Islet of Langerhans (tissue), 1 donor: Measurements from ENCODE around the gene NLGN3.

Source experiments
- FAIRE-seq: peaks from one replicate; lab custom pipeline; 2011; peaks lifted over from hg19 to GRCh38; lab: Jason Lieb, UNC

The NLGN3 gene

DNA sequence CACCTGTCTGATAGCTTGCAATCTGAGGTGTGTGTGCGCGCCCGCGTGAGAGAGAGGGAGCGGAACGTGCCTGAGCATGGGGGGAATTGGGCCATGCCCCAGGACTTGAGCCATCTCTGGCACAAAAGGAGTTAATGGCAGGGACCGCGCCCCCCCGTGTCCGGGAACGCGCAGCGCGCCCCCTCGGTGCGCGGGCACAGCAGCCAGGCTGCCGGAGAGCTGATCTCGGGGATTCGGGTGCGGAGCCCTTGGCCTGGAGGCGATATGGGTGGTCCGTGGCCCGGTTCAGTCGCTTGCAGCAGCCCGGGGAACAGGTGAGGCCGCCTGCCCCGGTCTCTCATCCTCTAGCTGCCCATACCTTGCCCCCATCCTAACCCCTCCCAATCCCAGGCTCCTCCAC is at the start of gene NLGN3:
TSS of gene NLGN3 (plus strand) at position 191 of the 400 bp plus-strand sequence. CDS start 2,909 bp downstream, outside the sequence.
- no peak for FAIRE-seq

DNA sequence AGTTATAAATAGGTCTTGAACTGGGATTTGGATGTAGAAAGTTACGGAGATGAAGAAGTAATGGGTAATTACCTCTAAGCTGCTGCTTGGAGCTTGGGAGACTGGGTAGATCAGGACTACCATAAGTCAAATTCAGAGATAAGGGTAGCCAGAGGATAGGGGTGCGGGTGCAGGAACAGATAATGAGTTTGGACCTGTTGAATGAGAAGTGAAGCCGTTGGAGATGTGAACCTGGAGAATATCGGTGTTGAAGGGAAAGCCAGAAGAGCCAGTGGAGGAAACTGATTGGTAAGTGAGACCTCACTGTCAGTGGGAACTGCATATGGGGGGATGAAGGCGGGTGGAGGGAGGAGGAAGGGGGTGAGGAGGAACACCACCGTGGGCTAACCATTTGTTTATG is 49.6 kb upstream of the NLGN3 start:
- no peak for FAIRE-seq

DNA sequence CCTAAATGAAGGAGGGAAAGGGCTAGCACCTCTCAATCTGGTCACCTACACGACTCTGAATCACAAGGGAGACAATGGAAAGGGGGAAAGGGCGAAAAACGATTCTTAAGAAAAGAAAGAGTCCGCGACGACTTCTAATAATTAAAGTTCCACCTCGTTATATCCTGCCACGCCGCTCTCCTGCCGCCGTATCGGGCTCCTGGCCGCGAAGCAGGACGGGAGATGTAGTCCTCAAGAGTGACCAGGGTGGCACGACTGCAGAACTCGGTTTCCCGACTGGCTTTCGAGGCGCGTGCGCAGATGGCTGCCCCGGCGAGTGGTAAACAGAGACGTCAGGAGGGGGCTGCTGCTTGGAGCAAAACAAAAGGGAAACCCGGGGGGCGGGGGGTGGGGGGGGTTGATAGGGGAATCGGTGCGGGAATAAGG is 49.1 kb upstream of the NLGN3 start, which contains the start of gene FOXO4:
TSS of gene FOXO4 (plus strand) at position 297 of the 426 bp plus-strand sequence. CDS start 678 bp downstream, outside the sequence.
- no peak for FAIRE-seq

DNA sequence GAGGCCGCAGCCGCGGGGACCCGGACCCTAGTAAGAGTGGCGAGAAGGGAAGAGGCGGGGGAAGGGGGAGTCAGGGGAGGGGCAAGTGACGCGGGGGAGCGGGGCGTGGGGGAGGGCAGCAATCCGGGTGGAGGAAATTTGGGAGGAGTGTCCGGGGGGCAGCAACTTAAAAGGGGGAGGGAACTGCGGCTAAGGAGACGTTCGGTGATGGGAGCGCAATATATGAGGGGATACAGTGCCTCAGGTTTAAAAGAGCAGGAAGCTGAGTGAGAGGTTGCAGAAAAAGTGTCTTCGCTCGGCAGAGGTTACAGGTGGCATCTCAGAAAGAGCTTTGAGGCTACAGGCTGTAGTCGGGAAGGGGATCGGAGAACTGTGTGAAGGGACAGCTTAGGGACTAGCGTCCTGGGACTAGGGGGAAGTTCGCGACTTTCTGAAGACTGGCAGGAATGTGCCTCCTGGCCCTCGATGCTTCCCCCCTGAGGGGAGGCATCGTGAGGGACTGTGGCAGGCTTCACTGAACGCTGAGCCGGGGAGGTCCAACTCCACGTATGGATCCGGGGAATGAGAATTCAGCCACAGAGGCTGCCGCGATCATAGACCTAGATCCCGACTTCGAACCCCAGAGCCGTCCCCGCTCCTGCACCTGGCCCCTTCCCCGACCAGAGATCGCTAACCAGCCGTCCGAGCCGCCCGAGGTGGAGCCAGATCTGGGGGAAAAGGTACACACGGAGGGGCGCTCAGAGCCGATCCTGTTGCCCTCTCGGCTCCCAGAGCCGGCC is 48.5 kb upstream of the NLGN3 start:
- no peak for FAIRE-seq

DNA sequence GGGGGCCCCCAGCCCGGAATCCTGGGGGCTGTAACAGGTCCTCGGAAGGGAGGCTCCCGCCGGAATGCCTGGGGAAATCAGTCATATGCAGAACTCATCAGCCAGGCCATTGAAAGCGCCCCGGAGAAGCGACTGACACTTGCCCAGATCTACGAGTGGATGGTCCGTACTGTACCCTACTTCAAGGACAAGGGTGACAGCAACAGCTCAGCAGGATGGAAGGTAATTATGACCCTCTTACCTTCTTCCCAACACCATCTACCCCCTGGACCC is 47.9 kb upstream of the NLGN3 start:
- no peak for FAIRE-seq

DNA sequence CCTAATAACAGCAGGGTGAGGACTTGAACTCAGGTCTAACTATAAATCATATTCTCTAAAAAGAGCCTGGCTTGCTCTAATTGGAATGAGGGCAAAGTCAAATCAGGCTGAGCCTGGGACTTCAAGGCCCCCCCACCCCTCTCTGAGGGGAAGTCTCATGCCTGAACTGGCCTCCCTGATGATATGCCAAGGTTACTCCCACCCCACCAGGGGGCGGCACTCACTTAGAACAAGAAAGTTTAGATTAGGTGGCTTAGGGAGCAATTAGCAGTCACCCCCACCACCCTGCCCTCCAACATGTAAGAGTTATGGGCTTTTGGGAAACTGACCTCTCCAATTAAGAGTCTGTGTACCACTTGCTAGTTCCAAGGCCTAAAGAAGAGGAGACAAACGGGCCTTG is 46.3 kb upstream of the NLGN3 start:
- FAIRE-seq, result no peak

DNA sequence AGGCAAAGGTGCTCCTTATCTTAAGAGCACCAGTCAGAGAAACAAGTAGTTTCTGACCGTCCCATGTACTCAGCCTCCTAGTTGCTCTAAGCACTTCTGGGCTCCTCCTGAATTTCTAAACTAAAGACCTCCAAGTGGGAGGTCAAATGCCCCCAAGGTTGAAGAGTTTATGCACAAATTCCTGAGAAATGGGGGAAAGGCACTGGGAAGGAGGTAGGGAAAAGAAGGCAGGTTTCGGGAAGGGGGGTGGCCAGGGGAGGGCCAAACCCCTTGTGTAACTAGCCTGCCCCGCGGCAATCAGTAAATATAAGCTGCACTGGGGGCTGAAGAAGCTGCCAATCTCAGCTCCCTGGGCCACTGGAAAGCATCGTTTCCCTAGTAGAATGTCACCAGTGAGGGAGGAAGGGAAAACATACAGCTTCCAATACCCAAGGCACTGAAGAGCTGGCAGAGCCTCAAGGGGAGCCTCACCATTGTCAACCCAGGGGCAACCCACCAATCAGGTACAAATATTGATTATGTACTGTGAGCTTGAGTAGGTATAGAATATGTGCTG is 45.6 kb upstream of the NLGN3 start:
- FAIRE-seq, result no peak

DNA sequence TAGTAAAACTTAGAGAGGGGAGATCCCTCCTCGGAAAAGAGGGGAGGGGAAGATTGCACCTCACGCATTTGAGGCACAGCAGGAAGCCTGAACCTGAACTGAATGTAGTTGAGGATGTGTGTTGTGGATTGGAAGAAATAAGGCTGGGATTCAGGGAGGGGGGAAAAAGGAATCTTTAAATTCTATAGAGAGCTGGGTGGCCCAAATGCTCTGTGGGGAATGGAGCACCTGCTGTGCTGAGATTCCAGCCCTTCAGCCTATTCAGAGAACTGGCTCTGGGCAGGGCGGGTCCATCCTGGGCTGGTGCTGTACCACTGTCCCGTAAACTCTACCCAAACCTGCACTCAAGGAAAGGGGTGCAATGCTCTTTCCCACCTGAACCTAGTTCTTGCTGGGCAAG is 44.9 kb upstream of the NLGN3 start:
- FAIRE-seq, result no peak

DNA sequence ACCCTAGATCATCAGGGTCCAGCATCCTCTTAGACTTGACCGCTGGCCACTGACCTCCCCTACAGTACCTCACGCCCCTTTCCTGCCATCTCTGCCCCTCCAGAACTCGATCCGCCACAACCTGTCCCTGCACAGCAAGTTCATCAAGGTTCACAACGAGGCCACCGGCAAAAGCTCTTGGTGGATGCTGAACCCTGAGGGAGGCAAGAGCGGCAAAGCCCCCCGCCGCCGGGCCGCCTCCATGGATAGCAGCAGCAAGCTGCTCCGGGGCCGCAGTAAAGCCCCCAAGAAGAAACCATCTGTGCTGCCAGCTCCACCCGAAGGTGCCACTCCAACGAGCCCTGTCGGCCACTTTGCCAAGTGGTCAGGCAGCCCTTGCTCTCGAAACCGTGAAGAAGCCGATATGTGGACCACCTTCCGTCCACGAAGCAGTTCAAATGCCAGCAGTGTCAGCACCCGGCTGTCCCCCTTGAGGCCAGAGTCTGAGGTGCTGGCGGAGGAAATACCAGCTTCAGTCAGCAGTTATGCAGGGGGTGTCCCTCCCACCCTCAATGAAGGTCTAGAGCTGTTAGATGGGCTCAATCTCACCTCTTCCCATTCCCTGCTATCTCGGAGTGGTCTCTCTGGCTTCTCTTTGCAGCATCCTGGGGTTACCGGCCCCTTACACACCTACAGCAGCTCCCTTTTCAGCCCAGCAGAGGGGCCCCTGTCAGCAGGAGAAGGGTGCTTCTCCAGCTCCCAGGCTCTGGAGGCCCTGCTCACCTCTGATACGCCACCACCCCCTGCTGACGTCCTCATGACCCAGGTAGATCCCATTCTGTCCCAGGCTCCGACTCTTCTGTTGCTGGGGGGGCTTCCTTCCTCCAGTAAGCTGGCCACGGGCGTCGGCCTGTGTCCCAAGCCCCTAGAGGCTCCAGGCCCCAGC is 43.8 kb upstream of the NLGN3 start:
- no peak for FAIRE-seq

DNA sequence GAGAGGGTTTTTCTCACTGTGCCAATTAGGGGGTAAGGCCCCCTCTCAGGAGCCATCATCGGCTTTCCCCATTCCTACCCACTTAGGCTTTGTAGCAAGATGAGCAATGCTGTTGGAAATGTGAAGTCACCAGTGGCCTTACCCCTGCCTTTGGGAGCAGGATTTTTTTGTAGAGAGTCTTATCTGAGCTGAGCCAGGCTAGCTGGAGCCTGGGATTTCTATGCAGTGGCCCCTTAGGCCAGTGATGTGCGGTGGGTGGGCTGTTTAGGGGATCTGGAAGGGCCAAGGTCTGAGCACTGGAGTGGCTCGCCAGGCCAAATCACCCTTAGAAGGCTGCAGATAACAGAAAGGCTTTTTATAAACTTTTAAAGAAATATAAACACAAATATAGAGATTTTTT is 42.3 kb upstream of the NLGN3 start:
- no peak for FAIRE-seq

DNA sequence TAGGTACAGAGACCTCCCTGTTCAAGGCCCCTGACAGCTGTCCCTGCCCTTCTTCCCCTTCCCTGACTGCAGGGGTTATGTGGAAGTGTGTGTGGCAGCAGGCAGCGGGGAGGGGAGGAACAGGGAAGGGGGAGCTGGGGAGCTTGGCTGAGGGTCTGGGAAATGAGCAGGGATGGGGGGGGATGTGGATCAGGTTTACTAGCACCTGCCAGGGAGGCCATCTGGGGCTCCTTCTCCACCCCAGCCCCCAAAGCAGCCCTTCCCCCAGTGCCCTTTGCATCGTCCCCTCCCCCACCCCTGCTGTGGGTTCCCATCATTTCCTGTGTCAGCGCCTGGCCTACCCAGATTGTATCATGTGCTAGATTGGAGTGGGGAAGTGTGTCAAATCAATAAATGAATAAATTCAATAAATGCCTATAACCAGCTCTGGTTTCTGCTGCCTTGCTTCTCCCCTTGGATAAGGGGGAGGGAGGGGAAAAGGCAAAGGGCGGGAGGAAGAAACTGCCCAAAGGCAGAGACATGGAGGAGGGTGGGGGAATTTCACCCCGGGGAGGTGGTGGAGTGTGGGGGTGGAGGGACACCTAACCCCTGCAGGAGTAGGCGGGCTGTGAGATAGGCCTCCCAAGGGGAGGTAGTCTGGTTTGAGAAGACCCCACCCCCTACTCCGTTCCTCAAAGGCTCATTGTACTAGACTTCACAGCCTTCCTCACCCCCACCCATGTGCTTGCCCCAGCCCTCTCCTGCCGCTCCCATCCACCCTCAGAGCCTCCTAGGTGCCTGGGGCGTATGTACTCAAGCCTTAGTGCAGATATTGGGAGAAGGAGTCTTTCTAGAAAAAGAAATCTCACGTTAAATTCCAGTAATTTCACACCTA is 41.3 kb upstream of the NLGN3 start:
- no peak for FAIRE-seq

DNA sequence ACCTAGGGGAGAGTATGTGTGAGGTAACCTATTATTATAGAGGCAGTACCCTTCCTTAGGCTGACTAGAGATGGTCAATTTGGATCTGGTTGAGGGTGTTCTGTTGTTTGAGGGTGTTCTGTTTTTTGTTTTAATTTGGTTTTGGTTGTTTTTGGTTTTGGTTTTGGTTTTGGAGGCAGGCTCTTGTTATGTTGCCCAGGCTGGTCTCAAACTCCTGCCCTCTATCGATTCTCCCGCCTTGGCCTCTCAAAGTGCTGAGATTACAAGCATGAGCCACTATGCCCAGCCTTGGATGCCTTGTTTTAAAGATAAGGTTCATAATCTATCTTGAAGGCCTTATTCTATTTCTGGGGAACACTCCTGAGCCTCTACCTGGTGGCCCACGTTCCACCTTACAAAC is 39.0 kb upstream of the NLGN3 start:
- FAIRE-seq, result no peak

DNA sequence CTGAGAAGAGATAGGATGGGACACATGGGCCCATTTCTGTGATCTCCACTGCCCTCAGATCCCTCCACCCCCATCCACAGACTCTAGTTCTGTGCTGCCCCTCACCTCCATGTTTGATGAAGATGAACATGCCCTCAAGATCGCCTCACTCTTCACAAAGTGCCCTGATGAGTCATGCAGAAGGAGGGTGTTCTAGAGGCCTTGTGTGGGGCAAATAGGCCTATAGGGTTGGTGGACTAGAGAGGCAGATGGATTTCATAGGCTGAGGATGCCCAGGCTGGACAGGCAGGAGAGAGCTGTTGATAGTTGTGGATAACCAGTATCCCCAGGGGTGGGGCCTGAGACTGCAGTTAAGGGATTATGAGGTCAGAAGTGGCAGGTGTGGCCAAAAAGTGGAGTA is 38.2 kb upstream of the NLGN3 start, which contains the start of gene CXorf65:
TSS of gene CXorf65 (minus strand) at position 314 of the 400 bp plus-strand sequence. CDS start at position 130, 184 bp downstream.
- FAIRE-seq, result no peak

DNA sequence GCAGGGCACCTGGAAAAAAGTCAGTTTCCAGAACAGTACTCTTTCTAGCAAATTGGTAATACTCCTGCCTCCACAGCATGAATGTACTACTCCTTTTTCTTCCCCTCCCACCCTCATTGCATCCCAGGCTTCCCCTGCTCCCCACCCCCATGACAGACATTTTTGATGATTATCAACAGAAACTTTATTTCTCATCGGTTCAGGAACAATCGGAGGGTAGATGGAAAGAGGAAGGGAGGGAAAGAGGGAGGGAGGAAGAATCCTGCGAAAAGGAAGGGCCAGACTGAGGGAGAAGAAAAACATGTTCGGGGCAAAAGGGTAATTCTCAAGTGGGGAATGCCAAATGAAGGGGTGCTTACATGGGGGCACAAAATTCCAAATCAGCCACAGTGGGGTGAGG is 37.4 kb upstream of the NLGN3 start:
- no peak for FAIRE-seq

DNA sequence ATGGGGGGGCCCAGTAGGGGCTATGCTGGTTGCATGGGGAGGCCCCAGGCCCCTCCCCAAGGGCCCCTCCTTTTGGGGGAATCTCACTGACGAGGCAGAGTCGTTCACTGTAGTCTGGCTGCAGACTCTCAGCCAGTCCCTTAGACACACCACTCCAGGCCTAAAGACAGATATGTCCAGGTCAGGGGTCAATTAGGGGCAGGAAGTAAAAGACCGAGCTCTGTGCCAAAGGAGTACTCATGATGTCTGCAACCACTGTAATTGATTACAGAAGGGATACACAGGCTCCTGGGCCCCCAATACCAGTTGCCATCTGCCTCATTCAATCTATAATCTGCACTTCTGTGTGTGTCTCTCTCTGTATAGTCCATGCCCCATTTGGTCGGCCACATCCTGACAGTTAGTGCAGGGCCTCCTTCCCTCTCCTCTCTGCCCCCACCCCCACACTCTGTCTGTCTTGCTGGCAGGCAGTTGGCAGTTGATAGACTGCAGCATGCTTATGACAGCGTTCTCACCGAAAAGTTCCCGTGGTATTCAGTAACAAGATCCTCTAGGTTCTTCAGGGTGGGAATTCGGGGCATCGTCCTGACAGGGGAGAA is 36.8 kb upstream of the NLGN3 start:
- FAIRE-seq, result no peak

DNA sequence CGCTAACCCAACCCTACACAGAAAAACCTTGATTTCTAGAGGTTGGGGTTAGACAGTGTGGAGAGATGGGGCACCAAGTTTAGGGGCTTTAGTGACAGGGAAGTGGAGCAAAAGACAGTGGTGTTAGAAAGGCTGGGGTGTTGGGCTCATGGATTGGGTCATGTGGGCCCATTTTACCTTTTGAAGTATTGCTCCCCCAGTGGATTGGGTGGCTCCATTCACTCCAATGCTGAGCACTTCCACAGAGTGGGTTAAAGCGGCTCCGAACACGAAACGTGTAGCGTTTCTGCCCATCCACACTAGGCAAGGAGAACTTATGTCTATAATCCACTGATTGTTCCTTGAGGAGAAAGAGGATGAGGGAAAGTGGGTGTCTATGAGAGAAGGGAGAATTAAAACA is 35.6 kb upstream of the NLGN3 start:
- no peak for FAIRE-seq

DNA sequence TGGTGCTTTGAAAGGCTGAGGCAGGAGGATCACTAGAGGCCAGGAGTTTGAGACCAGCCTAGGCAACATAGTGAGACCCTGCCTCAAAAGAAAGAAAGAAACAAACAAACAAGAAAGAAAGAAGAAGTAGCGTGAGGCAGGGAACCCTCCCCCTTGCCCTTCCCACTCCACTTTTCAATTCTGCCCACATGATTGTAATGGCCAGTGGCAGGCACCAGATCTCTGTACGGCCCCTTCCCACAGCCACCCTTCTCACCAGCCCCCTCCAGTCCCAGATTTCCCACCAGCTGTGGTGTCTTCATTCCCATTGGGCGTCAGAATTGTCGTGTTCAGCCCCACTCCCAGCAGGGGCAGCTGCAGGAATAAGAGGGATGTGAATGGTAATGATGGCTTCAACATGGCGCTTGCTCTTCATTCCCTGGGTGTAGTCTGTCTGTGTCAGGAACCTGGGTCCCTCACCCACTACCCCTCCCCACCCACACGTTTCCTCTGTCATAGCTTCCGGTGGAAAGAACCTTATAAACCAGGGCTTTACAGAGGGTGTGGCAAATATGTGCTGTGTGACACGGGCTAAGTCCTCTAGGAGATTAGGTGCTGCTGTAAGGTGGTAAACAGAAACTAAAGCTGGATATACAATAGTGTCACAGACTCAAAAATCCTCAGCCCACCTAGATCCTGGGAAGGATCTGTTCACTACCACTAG is 33.3 kb upstream of the NLGN3 start, which contains the start of gene IL2RG:
TSS of gene IL2RG (minus strand) at position 437 of the 703 bp plus-strand sequence. CDS start at position 399, 38 bp downstream.
- FAIRE-seq, result no peak

DNA sequence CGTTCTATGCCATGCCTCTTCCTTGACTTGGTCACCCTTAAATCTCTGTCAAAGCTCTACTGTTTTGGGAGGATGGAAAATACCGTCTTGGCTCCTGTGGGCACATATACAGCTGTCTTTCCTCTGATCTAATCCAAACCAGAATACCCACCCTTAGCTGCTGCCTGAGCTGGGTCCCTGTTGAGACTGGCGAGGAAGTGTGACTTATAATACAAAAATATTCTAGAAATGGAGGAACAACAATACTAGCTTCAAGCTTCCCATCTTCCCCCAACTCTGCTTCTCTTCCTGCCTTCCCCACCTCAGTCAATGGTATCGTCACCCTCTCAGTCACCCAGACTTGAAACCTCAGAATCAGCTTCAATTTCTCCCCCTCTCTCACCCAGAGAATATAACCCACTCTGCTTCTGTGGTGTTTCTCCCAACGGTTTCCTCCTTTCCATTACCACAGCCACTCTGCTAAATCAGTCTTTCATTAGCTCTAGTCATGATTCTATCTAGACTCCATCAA is 32.7 kb upstream of the NLGN3 start:
- FAIRE-seq, result no peak

DNA sequence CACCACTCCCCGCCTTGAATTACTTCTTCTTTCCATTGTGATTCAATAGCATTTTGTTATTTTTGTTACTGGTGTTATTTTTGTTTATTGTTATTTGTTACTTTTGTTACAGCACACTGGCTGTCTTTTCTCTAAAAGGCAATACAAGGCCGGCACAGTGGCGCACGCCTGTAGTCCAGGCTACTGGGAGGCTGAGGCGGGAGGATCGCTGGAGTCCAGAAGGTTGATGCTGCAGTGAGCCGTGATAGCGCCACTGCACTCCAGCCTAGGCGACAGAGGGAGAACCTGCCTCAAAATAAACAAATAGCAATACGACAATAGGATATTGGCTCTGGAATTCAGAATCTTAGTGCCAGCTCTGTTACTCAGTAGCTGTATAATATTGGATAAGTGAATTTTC is 27.3 kb upstream of the NLGN3 start:
- FAIRE-seq, result no peak
